ENCODE measurements around the gene SCN1A.
"Not testable (repeated sequence)": the region's sequence is repeated elsewhere in the genome, so short reads cannot be mapped to it uniquely, and the experiment has no call there.

The SCN1A gene

DNA sequence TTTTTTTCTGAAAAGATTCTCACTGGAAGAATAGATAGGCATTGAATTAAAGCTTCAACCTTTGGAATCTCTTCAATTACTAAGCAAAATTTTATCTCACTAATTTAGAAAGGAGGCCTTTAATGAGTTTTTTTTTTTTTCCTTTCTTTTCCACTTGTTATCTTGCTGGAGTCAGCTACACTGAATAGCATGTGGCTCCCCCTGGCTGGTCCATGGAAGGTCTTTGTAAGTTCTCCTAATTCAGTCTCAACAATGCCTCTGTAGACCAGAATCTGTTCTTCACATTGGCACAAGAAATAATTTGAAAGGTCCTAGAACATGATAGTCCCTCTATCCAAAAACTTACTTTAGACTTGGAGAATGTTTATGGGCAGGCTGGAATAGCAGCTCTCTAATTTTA, 24.2 kb upstream of the SCN1A start:
- no peak for FAIRE-seq
- no peak for DNase-seq (ENCODE audit: insufficient read length)
- TF ChIP-seq TAF1 (IDR thresholded peaks at IDR 0.05; ENCODE audit: borderline replicate concordance, low read depth, low read length) (no peak), POLR2A (IDR thresholded peaks at IDR 0.05; ENCODE audit: low read depth, low read length) (no peak), POLR2AphosphoS5 (IDR thresholded peaks at IDR 0.05; ENCODE audit: low read depth, low read length) (no peak)

DNA sequence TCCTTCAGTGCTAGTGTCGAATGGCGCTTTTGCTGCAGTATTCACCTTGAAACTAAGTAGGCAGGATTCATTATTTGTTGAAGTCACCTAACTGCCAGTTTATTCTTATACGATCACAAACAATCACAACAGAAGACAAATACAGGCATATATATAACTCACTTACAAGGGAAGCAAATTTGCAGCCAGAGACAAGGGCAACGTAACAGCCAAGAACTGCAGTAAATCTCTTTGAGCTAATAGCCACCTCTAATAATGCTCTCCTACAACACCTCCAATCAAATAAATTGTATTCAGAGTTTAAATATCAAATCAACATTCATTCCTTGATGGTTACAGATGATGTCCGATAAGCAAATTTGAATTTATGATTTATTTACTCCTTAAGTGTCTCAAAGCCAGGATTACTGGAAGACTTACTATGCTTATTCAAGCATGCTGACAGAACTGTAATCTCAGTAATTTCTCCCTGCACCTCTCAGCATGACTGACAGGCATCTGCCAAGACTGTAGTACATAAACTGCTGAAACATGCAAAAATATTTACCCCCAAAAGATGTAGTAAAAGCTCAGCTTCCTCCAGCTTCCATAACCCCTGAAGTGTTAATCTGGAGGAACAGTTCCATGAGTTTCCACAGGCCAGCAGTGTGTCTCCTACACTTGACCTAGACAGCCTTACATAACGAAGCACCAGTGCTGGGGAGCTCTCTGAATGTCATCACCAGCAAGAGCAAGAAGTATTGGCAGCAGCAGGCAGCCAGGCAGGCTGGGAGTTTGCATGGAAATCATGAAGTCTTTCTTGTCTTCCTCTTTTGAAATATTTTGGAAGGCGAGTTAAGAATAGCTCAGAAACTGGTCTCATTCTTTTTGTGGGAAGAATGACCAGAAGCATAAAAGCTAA, 20.9 kb upstream of the SCN1A start:
- FAIRE-seq (no peak), DNase-seq (ENCODE audit: insufficient read length) (no peak)
- TF ChIP-seq POLR2A (IDR thresholded peaks at IDR 0.05; ENCODE audit: low read depth, low read length) (no peak), TAF1 (IDR thresholded peaks at IDR 0.05; ENCODE audit: borderline replicate concordance, low read depth, low read length) (no peak), POLR2AphosphoS5 (IDR thresholded peaks at IDR 0.05; ENCODE audit: low read depth, low read length) (no peak)

DNA sequence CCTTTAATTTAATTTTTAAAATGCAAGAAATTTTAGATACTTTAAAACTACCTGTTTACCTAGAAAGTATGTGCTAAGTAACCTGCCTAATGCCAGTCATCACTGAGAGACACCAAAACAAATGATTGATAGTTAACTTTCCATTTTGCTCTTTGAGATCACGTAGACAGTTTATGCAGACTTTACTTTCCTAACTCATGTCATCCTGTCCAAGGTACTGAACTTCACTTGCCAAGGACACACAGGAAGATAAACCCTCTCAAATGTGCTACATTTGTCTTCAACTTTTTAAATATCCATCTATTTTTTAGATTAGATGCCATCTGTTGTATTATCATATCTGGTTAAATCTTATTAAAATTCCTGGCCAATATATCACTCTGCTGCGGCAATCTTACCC, 20.1 kb upstream of the SCN1A start:
- DNase-seq (ENCODE audit: insufficient read length) (no peak), FAIRE-seq (no peak)
- TF ChIP-seq TAF1 (IDR thresholded peaks at IDR 0.05; ENCODE audit: borderline replicate concordance, low read depth, low read length): no peak
- TF ChIP-seq POLR2A (IDR thresholded peaks at IDR 0.05; ENCODE audit: low read depth, low read length): no peak
- no peak for TF ChIP-seq POLR2AphosphoS5 (IDR thresholded peaks at IDR 0.05; ENCODE audit: low read depth, low read length)

DNA sequence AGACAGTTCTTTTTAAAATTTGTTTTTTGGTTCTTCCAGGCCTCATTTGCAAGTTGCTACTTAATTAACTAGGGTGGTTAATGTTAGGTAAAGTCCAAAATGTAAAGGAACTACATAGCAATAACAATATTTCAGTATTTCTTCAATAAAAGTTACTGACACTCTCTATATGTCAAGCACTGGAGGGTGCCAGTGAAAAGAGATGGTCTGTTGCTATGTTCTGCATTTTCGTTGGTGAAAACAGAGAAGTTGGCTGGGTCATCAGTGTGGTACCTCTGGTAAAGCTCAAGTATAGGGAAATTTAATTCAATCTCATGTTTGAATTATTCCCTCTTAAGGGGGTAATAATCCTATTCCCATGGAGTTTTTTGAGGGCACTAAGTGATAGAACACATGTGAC, 16.3 kb upstream of the SCN1A start:
- TF ChIP-seq POLR2AphosphoS5 (IDR thresholded peaks at IDR 0.05; ENCODE audit: low read depth, low read length) (no peak), POLR2A (IDR thresholded peaks at IDR 0.05; ENCODE audit: low read depth, low read length) (no peak), TAF1 (IDR thresholded peaks at IDR 0.05; ENCODE audit: borderline replicate concordance, low read depth, low read length) (no peak)
- no peak for FAIRE-seq
- DNase-seq (ENCODE audit: insufficient read length): no peak

DNA sequence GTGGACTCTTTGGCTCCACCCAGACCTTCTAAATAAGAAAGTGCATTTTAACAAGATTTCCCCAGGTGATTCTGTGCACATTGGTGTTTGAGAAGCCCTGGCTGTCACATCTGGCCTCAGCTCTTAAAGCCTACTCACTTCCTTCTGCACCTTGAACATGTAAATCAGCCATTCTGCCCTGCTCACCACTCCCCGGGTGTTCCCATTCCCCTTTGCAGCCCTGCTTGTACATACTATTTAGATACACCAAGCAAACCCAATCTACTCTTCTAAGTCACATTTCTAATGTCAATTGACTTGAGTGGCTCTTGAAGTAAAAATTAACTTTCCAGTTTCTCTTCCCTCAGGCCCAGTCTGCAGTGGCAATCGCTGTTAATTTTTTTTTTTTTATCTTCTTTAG, 13.1 kb upstream of the SCN1A start:
- FAIRE-seq (no peak), DNase-seq (ENCODE audit: insufficient read length) (no peak)
- no peak for TF ChIP-seq POLR2AphosphoS5 (IDR thresholded peaks at IDR 0.05; ENCODE audit: low read depth, low read length)
- no peak for TF ChIP-seq POLR2A (IDR thresholded peaks at IDR 0.05; ENCODE audit: low read depth, low read length)
- no peak for TF ChIP-seq TAF1 (IDR thresholded peaks at IDR 0.05; ENCODE audit: borderline replicate concordance, low read depth, low read length)

DNA sequence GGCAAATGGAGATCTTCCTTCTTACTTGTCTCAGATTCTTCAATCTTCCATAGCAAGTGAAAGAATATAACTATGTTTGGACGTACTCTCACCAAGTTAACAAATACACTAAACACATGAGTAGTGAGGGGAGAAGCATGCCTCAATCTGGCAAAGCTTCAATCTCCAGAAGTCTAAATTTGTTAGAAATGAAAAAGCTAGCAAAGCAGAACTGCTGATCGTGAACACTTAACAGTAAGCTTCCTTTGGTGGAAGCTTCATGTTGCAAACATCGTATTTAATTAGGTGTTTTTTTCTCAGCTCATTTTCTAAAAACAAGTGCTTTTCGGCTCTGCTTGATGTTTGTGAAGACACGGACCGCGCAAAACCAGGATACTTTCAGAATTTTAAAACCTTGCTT, 12.7 kb upstream of the SCN1A start:
- FAIRE-seq (no peak), DNase-seq (ENCODE audit: insufficient read length) (no peak)
- TF ChIP-seq TAF1 (IDR thresholded peaks at IDR 0.05; ENCODE audit: borderline replicate concordance, low read depth, low read length) (no peak), POLR2AphosphoS5 (IDR thresholded peaks at IDR 0.05; ENCODE audit: low read depth, low read length) (no peak), POLR2A (IDR thresholded peaks at IDR 0.05; ENCODE audit: low read depth, low read length) (no peak)

DNA sequence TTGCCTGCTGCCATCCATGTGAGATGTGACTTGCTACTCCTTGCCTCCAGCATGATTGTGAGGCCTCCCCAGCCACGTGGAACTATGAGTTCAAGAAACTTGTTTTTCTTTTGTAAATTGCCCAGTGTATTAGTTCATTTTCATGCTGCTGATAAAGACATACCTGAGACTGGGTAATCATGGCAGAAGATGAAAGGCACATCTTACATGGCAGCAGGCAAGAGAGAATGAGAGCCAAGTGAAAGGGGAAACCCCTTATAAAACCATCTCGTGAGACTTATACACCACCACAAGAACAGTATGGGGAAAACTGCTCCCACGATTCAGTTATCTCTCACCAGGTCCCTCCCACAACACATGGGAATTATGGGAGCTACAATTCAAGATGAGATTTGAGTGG, 11.7 kb upstream of the SCN1A start:
- DNase-seq (ENCODE audit: insufficient read length); FAIRE-seq: not testable (repeated sequence)

DNA sequence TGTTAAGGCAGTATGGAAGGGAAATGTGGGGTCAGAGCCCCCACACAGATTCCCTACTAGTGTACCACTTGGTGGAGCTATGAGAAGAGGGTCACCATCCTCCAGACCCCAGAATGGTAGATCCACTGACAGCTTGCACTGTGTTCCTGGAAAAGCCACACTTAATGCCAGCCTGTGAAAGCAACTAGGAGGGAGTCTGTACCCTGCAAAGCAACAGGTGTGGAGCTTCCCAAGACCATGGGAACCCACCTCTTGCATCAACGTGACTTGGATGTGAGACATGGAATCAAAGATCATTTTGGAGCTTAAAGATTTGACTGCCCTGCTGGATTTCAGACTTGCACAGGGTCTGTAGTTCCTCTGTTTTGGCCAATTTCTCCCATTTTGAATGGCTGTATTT, 10.8 kb upstream of the SCN1A start:
- TF ChIP-seq POLR2A (IDR thresholded peaks at IDR 0.05; ENCODE audit: low read depth, low read length): no peak
- no peak for TF ChIP-seq POLR2AphosphoS5 (IDR thresholded peaks at IDR 0.05; ENCODE audit: low read depth, low read length)
- TF ChIP-seq TAF1 (IDR thresholded peaks at IDR 0.05; ENCODE audit: borderline replicate concordance, low read depth, low read length): no peak
- DNase-seq (ENCODE audit: insufficient read length) (no peak), FAIRE-seq (no peak)

DNA sequence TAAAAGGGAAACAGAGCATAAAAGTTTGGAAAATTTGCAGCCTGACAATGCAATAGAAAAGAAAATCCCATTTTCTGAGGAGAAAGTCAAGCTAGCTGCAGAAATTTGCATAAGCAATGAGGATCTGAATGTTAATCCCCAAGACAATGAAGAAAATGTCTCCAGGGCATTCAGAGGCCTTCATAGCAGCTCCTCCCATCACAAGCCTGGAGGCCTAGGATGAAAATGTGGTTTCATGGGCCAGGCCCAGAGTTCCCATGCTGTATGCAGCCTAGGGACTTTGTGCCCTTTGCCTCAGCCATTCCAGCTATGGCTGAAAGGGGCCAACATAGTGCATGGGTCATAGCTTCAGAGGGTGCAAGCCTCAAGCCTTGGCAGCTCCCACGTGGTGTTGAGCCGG, 10.3 kb upstream of the SCN1A start:
- TF ChIP-seq POLR2AphosphoS5 (IDR thresholded peaks at IDR 0.05; ENCODE audit: low read depth, low read length) (no peak), POLR2A (IDR thresholded peaks at IDR 0.05; ENCODE audit: low read depth, low read length) (no peak), TAF1 (IDR thresholded peaks at IDR 0.05; ENCODE audit: borderline replicate concordance, low read depth, low read length) (no peak)
- FAIRE-seq: no peak
- no peak for DNase-seq (ENCODE audit: insufficient read length)

DNA sequence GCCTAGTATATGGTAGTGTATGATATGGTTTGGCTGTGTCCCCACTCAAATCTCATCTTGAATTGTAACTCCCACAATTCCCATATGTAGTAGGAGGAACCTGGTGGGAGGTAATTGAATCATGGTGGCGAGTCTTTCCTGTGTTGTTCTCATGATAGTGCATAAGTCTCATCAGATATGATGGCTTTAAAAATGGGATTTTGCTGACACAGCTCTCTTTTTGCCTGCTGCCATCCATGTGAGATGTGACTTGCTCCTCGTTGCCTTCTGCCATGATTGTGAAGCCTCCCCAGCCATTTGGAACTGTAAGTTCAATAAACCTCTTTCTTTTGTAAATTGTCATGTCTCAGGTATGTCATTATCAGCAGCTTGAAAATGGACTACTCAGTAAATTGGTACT, 9.5 kb upstream of the SCN1A start:
- DNase-seq (ENCODE audit: insufficient read length): no peak
- TF ChIP-seq POLR2A (IDR thresholded peaks at IDR 0.05; ENCODE audit: low read depth, low read length): no peak
- TF ChIP-seq TAF1 (IDR thresholded peaks at IDR 0.05; ENCODE audit: borderline replicate concordance, low read depth, low read length): no peak
- FAIRE-seq: no peak

DNA sequence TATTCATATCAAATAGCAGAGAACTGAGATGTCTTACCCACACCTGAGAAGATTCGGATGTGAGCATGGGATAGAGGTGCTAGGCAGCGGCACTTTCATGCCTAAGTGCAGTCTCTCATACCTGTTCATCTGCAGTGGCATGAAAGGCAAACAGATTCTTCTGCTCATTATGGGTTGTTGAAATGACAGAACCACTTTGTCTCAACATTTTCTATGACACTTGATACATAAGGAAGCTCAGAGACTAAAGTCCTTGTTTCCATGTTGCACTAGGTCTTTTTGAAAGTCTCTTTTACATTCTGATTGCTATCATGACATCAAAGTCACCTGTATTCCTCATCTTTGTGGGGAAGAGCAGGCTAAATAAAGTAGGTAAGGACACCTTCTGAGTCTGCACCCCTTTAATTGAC, 8.0 kb upstream of the SCN1A start:
- FAIRE-seq (no peak), DNase-seq (ENCODE audit: insufficient read length) (no peak)
- no peak for TF ChIP-seq TAF1 (IDR thresholded peaks at IDR 0.05; ENCODE audit: borderline replicate concordance, low read depth, low read length)
- no peak for TF ChIP-seq POLR2AphosphoS5 (IDR thresholded peaks at IDR 0.05; ENCODE audit: low read depth, low read length)
- no peak for TF ChIP-seq POLR2A (IDR thresholded peaks at IDR 0.05; ENCODE audit: low read depth, low read length)

DNA sequence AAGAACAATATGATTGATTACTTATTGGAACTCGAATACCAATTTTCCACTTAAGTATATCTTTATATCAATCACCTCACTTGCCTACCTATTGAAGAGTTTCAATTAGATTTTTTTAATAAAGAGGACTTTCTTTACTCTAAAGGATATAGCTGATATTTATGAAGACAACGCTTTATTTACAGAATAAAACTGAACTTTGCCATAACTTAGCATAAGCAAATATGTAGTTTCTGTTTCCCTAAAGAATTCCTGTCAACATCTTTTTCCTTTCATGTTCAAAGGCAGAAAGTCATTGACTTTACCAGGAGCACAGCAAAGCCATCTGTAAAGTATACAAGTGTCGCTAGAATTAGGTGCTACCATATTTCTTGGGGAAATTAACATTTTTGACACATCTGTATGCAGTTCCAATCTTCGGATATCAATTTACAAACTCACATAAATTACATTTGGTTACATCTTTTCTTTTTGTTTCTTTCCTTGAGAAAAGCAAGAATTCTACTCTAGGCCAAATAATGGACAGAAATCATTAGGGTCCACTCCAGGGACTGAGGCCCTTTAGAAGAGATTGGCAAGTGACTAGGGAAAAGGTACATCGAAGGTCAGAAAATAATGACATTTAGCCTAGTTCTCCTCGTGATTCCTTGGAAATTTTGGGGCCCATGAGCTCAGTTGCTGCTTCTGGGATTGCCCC, 7.5 kb upstream of the SCN1A start:
- FAIRE-seq (no peak), DNase-seq (ENCODE audit: insufficient read length) (no peak)
- TF ChIP-seq TAF1 (IDR thresholded peaks at IDR 0.05; ENCODE audit: borderline replicate concordance, low read depth, low read length): no peak
- TF ChIP-seq POLR2A (IDR thresholded peaks at IDR 0.05; ENCODE audit: low read depth, low read length): no peak
- TF ChIP-seq POLR2AphosphoS5 (IDR thresholded peaks at IDR 0.05; ENCODE audit: low read depth, low read length): no peak
